Tibial nerve (tissue), 4 donors: ENCODE data around the gene RASA3. TPM values are rescaled to one million over a fixed set of nuclear protein-coding genes. Genes with fewer than 3 reads are reported as not detected.

Source experiments
- DNase-seq, 2 donors: peaks; one replicate each; pipeline ENCODE4 v3.0.0-alpha.2; 2019; ENCODE audit warnings: low spot score in 2 of 2
- H3K27ac ChIP-seq, 4 donors: fragments of 200-600 bp; sonication (generic) in 3 of 4; one replicate each; pipeline ENCODE4 v1.5.1; 2017 to 2019; ENCODE audit warnings: mild to moderate bottlenecking in 1 of 4
- H3K27me3 ChIP-seq, 2 donors: fragments of 200-600 bp; sonication (generic) in 1 of 2; one replicate each; pipeline versions ENCODE4 v1.5.1 to v1.6.0; 2017 to 2019
- H3K36me3 ChIP-seq, 3 donors: fragments of 200-600 bp; sonication (generic); one replicate each; pipeline ENCODE4 v1.5.1; 2018 to 2019
- H3K4me1 ChIP-seq, 4 donors: fragments of 200-600 bp; sonication (generic) in 3 of 4; one replicate each; pipeline ENCODE4 v1.5.1; 2017 to 2019
- H3K4me3 ChIP-seq, 4 donors: fragments of 200-600 bp; sonication (generic) in 3 of 4; one replicate each; pipeline ENCODE4 v1.5.1; 2017 to 2019; ENCODE audit warnings: mild to moderate bottlenecking in 1 of 4, moderate library complexity in 1 of 4
- H3K9me3 ChIP-seq, 4 donors: fragments of 200-600 bp; sonication (generic) in 3 of 4; one replicate each; pipeline ENCODE4 v1.5.1; 2017 to 2019
- EP300 ChIP-seq, 2 donors: sonication (generic); formaldehyde crosslinking; IDR thresholded peaks; one replicate each; pipeline ENCODE4 v1.6.1; 2017; ENCODE audit warnings: antibody characterized with exemption in 2 of 2, mild to moderate bottlenecking in 1 of 2
- POLR2A ChIP-seq, 2 donors: fragments of 450-650 bp; IDR thresholded peaks; one replicate each; pipeline ENCODE4 v1.6.1; 2017; ENCODE audit warnings: antibody characterized with exemption in 2 of 2, mild to moderate bottlenecking in 2 of 2, moderate library complexity in 2 of 2
- WGBS, 2 donors: methylation state at CpG; one replicate each; pipeline ENCODE4 v1.1.5; 2018; 5-methylcytosine and 5-hydroxymethylcytosine counted together
- total RNA-seq, 4 donors: library from RNA; depleted of rRNA; stranded (reverse); fragments of >200 nt; gene quantifications; one replicate each; pipeline ENCODE4 v1.1.0, GENCODE V29; 2016
- TF ChIP-seq, protein P1 (sequence below), 5 experiments: fragments of 200-600 bp in 3 of 5; fragments of 450-650 bp in 2 of 5; sonication (generic) in 3 of 5; IDR thresholded peaks; one replicate each; pipeline ENCODE4 v1.5.1; 2016 to 2019; ENCODE audit warnings: antibody characterized with exemption in 5 of 5, mild to moderate bottlenecking in 3 of 5, moderate library complexity in 2 of 5

RASA3 gene
- total RNA-seq, 4 donors from 2014 or later = 36.2 to 63.3 (median 46.3) TPM

- 80 to 86% methylated on average over 11 to 16 of the region's 17 CpGs for WGBS, 2 donors
- peaks cover 0 to 52% (median 3%) of the 10 kb centered on the region in 4 donors for H3K4me1 ChIP-seq
- peaks cover 0 to 28% (median 0%) of the 10 kb centered on the region in 3 donors for H3K36me3 ChIP-seq
- no peak overlapping the region for H3K4me3 ChIP-seq
- H3K27ac ChIP-seq = peak overlapping the region in 2 of 4 donors; percentile 42 to 67
- no peak for DNase-seq
- no peaks in the 10 kb centered on the region for H3K9me3 ChIP-seq
- TF ChIP-seq POLR2A (IDR thresholded peaks at IDR 0.05) = no peak
- no peak for TF ChIP-seq EP300 (IDR thresholded peaks at IDR 0.05)
- TF ChIP-seq, protein P1, sequence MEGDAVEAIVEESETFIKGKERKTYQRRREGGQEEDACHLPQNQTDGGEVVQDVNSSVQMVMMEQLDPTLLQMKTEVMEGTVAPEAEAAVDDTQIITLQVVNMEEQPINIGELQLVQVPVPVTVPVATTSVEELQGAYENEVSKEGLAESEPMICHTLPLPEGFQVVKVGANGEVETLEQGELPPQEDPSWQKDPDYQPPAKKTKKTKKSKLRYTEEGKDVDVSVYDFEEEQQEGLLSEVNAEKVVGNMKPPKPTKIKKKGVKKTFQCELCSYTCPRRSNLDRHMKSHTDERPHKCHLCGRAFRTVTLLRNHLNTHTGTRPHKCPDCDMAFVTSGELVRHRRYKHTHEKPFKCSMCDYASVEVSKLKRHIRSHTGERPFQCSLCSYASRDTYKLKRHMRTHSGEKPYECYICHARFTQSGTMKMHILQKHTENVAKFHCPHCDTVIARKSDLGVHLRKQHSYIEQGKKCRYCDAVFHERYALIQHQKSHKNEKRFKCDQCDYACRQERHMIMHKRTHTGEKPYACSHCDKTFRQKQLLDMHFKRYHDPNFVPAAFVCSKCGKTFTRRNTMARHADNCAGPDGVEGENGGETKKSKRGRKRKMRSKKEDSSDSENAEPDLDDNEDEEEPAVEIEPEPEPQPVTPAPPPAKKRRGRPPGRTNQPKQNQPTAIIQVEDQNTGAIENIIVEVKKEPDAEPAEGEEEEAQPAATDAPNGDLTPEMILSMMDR (IDR thresholded peaks at IDR 0.05) = no peak
- no peaks in the 10 kb centered on the region for H3K27me3 ChIP-seq
Observed at GRCh38 chr13:114041493-114041892, 90.9 kb downstream of the RASA3 start.

DNA sequence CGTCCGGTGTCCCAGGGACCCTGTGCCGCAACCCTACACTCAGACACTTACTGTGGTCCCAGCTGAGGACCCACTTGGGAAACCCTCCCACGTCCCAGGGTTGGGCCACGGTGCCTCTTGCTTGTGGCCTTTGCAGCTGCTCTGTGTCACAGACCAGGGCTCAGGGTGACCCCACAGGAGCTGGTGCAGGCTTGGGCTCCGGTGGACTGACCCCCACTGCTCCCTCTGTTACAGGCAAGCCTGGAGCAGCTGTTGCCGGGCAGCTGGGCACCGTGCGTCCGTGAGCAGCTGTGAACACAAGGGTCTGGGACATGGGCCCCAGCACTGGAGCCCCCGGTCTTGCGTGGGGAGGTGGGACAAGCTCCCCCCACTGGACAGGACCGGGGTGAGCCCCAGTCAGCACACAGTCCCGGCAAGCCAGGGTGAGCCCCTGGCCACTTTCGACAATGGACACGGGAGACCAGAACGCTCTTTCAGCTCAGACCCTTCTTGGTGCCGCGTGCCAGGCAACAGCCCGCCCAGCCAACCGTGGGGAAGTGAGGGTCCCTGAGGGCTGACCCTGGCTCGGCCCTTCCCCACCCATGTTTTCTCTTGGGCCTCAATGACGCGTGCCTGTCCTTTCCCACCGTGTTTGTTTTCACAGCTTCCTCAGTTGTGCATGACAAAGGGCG lies 92.8 kb downstream of the RASA3 start:
- TF ChIP-seq POLR2A (IDR thresholded peaks at IDR 0.05) = no peak
- TF ChIP-seq EP300 (IDR thresholded peaks at IDR 0.05) = no peak
- TF ChIP-seq, protein P1 (IDR thresholded peaks at IDR 0.05) = no peak
- Histone ChIP-seq H3K4me3 (no peak overlapping the region), H3K4me1 (peaks cover 0 to 59% (median 13%) of the 10 kb centered on the region in 4 donors), H3K27me3 (no peaks in the 10 kb centered on the region), H3K36me3 (peaks cover 0 to 28% (median 0%) of the 10 kb centered on the region in 3 donors), H3K27ac (peak overlapping the region in 2 of 4 donors; percentile 34 to 90), H3K9me3 (no peaks in the 10 kb centered on the region)
- WGBS, 2 donors = 79 to 81% methylated on average over 15 to 24 of the region's 26 CpGs
- no peak for DNase-seq

DNA sequence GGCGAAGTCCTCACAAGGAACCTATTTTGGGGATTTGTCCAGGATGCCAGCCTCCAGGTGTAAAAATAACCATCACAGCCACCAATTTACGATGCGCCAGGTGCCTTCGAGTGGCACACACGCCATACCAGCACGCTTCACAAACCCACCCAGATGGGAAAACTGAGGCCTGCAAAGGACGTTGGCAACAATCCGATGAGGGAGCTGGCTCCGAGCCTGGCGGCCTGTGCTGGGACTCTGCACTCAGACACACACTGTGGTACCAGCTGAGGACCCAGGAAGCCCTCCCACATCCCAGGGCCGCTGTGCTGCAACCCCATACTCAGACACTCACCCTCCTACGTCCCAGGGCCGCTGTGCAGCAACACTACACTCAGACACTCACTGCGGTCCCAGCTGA lies 93.5 kb downstream of the RASA3 start:
- 81 to 91% methylated on average over 10 to 14 of the region's 14 CpGs for WGBS, 2 donors
- TF ChIP-seq EP300 (IDR thresholded peaks at IDR 0.05) = no peak
- Histone ChIP-seq H3K4me3 (no peak overlapping the region), H3K27me3 (no peaks in the 10 kb centered on the region), H3K9me3 (no peaks in the 10 kb centered on the region), H3K4me1 (peaks cover 0 to 64% (median 18%) of the 10 kb centered on the region in 4 donors), H3K36me3 (peaks cover 0 to 28% (median 0%) of the 10 kb centered on the region in 3 donors), H3K27ac (peak overlapping the region; percentile 25 to 90 (median 55))
- DNase-seq = no peak

GRCh38 chr13:114038211-114038613 lies 94.2 kb downstream of the RASA3 start:
- Histone ChIP-seq H3K27me3 (no peaks in the 10 kb centered on the region), H3K4me3 (peak overlapping the region in 2 of 4 donors; percentile 9 to 26), H3K27ac (peak overlapping the region; percentile 25 to 90 (median 55)), H3K36me3 (peaks cover 0 to 26% (median 0%) of the 10 kb centered on the region in 3 donors), H3K9me3 (no peaks in the 10 kb centered on the region), H3K4me1 (peaks cover 0 to 67% (median 22%) of the 10 kb centered on the region in 4 donors)
- WGBS, 2 donors = 27 to 57% methylated on average over 17 to 19 of the region's 19 CpGs
- DNase-seq = no peak
- TF ChIP-seq POLR2A (IDR thresholded peaks at IDR 0.05) (no peak), EP300 (IDR thresholded peaks at IDR 0.05) (peak in 1 of 2 donors; percentile 71)
- TF ChIP-seq, protein P1 (IDR thresholded peaks at IDR 0.05) = no peak

DNA sequence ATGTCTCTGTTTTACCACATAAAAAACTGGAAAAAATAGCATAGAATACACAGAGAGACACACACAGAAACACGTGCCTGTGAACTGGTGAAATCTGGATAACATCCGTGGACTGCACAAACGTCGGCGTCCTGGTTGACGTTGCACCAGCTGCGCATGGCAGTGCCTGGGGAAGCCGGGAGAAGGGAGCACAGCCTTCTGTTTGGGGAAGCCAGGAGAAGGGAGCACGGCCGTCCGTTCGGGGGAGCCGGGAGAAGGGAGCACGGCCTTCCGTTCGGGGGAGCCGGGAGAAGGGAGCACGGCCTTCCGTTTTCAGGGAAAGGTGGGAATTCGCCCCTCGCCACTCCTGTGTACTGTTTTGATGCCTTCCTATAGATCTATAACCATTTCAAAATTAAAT lies 94.7 kb downstream of the RASA3 start:
- no peak for DNase-seq
- TF ChIP-seq POLR2A (IDR thresholded peaks at IDR 0.05) (no peak), EP300 (IDR thresholded peaks at IDR 0.05) (no peak)
- TF ChIP-seq, protein P1 (IDR thresholded peaks at IDR 0.05) = no peak
- Histone ChIP-seq H3K4me3 (peak overlapping the region in 2 of 4 donors; percentile 9 to 26), H3K4me1 (peaks cover 0 to 62% (median 22%) of the 10 kb centered on the region in 4 donors), H3K9me3 (no peaks in the 10 kb centered on the region), H3K27me3 (no peaks in the 10 kb centered on the region), H3K27ac (peak overlapping the region; percentile 28 to 90 (median 75)), H3K36me3 (peaks cover 0 to 21% (median 0%) of the 10 kb centered on the region in 3 donors)
- 83 to 91% methylated on average over 21 of the region's 21 CpGs for WGBS, 2 donors
